Adipose tissue (tissue), 3 donors: ENCODE measurements around the gene FAM53C. TPM values are rescaled to one million over a fixed set of nuclear protein-coding genes. Genes with fewer than 3 reads are reported as not detected.

Experiments used
- H3K27ac ChIP-seq: one replicate; pipeline ENCODE4 v1.5.1; 2013; ENCODE audit warnings: low read depth, low read length
- WGBS, 3 donors: extraction: QIAGEN DNeasy Blood & Tissue Kit; methylation state at CpG; one replicate each; pipeline ENCODE4 v1.1.7; 2013; 5-methylcytosine and 5-hydroxymethylcytosine counted together
- polyA plus RNA-seq, 3 donors: library from polyadenylated mRNA; stranded (reverse); fragments of 200-250 nt; gene quantifications; one replicate each; pipeline ENCODE4 v1.2.3, GENCODE V29; 2013
- donor health status: healthy with polysubstance abuse.
- donor health status: Bipolar disorder and iron deficiency.
- donor health status: healthy.

FAM53C gene
- polyA plus RNA-seq, 3 donors, result 12.4 to 25.9 (median 15.5) TPM

GRCh38 chr5:138349852-138350562, 11.9 kb downstream of the FAM53C start:
- H3K27ac ChIP-seq, result no peak overlapping the region
- 76 to 90% (median 88%) methylated on average over 1 of the region's 1 CpG for WGBS, 3 donors

- no peak overlapping the region for H3K27ac ChIP-seq
These were observed 12.5 kb downstream of the FAM53C start for GRCh38 chr5:138350563-138350890.

DNA sequence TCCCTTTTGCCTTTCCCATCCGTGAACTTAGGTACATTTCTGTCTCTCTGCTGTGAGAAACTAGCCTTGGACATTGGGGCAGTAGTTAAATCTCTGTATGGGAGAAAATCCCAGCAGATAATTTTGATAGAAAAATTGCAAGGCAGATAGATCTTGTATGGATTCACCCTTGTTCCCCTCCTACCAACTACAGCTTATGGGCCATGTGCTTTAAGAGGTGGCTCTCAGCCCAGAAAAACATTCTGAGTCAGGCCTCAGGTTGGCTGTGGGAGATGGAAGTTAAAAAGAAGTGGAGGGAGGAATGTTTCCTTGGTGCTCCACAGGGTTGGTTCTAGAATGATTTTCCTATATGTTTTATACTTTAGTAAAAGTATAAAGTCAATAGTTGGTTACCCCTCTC, 13.0 kb downstream of the FAM53C start:
- H3K27ac ChIP-seq, result no peak overlapping the region
- WGBS, 3 donors, result 83 to 97% (median 94%) methylated on average over 1 of the region's 1 CpG

DNA sequence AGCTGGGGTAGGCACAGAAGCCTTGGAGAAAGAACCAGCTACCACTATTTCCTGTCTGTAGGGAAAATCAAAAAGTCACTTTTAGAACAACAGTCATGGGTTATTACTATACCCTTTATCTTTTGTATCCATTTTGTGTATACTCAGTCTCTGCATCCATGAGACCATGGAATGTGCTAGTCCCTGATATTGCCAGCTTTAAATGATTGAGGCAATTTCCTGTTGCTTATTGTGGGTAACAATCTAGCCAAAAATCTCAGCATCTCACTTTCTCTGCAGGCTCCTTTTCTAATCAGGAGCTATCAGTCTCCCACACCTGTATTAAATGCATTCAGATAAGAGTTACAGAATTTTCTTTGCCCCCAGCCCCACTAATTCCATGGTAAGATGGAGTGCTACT, 13.5 kb downstream of the FAM53C start:
- H3K27ac ChIP-seq, result no peak overlapping the region

GRCh38 chr5:138352071-138352721, 14.1 kb downstream of the FAM53C start, which contains the start of gene KDM3B:
TSS of gene KDM3B (plus strand) at chr5:138352685. CDS start at chr5:138352796, 111 bp downstream.
- peak within 1 kb of the TSS; percentile 71 for H3K27ac ChIP-seq
- WGBS, 3 donors, result 6 to 8% (median 8%) methylated on average over 22 to 29 of the region's 30 CpGs

DNA sequence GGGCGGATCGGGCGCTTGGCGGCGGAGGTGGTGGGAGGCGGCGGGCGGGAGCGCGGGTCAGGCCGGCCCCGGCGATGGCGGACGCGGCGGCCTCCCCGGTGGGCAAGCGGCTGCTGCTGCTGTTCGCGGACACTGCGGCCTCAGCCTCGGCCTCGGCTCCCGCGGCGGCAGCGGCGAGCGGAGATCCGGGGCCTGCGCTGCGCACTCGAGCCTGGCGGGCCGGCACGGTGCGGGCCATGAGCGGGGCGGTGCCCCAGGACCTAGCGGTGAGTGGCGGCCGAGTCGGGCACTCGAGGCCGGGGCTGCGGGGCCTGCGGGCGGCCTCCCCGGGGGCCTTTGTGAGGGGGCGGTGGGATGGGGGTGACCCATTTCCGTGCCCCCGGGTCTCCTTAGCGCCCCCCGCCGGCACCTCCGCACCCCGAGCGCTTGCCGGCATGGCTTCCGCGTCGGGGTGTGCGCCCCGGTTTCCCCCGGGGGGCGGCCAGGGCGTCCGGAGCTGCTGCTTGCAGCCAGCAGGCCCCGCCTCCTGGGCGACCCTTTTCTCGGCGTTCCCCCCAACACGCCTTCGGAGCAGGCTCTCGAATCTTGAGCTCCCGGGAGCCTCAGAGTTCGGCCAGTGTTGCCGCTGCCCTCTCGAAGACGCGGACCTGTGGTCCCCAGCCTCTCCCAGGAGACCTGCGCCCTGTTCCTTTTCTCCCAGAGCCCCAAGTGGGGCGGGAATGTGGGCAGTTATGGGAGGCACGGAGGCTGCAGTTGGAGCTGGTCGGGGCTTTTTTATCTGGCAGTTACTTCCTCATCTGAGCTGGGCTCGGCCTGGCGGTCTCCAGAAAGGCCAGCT, 14.9 kb downstream of the FAM53C start:
- WGBS, 3 donors, result 0 to 1% (median 1%) methylated on average over 53 to 88 of the region's 88 CpGs
- peak overlapping the region; percentile 71 for H3K27ac ChIP-seq

DNA sequence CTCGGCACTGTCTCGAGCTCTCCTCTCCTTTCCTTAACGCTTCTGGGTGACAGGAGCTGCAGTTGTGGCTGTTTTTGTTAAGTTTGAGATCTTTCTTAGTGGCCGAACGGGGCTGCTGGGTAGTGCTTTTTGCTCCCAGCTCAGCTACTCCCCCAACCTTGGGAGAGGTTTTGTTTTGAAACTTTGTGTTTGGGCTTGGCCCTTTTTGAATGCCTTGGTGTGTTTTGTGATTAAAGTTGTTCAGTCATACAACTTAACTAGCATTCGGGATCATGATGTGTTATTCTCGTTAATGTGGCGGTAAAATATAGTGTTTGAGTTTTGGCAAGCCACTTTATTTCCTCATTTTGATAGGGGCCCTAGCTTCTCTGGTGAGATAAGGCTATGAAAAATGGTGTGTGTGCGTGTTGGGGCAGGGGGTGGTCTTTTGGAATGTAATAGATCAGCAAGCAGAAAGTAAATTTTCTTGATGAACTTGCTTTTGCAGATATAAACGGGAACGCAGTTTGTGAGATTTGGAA, 15.6 kb downstream of the FAM53C start:
- 0 to 1% (median 1%) methylated on average over 11 of the region's 11 CpGs for WGBS, 3 donors

GRCh38 chr5:138354387-138354786, 16.3 kb downstream of the FAM53C start:
- WGBS, 3 donors, result 13 to 22% (median 15%) methylated on average over 5 of the region's 5 CpGs
- H3K27ac ChIP-seq, result no peak overlapping the region

More for the DNA sequence above, 15.6 kb downstream of the FAM53C start:
- H3K27ac ChIP-seq, result peak overlapping the region; percentile 71

DNA sequence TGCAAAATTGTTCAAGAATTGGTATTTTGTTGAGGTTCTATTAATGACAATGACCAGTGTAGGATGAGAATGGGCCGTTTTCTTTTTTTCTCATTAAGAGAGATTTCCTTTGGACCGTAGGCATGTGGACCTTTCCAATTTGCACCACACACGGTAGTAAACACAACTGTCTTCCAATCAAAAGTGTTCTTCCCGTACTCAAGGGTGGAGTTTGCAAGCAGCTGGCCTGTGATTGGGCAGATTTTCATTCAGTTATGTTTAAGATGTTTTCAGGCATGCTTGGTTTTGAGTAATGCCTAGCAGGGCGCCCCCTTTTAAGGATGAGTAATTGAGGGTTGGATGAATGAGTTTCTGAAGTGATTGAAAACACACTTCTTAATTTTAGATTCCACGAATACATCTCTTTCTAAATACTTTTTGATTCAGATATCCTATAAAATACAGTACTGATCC, 16.9 kb downstream of the FAM53C start:
- no peak overlapping the region for H3K27ac ChIP-seq
- 24 to 32% (median 26%) methylated on average over 6 of the region's 6 CpGs for WGBS, 3 donors

DNA sequence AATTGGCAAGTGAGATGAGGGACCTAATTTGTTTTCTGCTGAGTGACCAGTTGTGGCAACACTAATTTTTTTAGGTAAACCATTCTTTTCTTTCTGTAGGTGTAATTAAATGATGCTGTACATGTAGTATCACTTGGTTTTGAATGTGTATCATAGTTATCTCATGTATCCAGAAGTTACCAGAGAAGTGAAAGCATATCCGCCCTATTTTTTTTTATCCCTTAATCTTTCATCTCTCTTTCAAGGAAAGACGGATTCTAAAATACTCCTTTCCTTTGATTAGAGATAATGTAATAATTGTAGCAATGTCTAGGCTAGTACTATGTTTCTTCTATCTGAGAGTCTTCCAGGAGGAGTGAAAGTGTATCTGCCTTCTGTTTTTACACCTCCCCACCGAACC, 21.6 kb downstream of the FAM53C start:
- H3K27ac ChIP-seq, result no peak overlapping the region
- 67 to 73% (median 71%) methylated on average over 3 of the region's 3 CpGs for WGBS, 3 donors

DNA sequence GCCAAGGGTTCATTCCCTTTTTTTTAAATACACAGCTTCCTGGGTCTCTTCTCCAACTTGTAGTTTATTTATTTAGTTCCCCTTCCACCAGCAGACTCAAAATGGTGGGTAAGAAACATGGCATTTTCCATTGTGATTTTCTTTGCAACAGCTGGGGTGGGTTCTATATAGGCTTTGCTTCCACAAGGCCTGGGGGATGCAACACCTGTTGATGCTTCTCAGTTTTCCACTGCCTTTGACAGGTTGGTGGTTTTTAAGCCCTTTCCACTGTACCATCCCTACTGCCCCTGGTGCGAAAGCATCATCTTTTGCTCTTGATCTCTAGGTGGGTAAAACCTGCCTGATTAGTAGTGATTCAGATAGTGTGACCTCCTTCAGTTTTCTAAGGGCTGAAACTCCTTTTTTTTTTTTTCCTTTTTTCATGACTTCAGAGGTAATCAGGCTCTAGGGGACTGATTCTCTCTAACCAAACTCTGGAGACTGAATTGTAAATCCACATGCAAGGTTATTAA, 22.9 kb downstream of the FAM53C start:
- 89 to 100% (median 100%) methylated on average over 1 of the region's 1 CpG for WGBS, 3 donors
- no peak overlapping the region for H3K27ac ChIP-seq

- no peak overlapping the region for H3K27ac ChIP-seq
- WGBS, 3 donors, result 100% methylated on average over 1 of the region's 1 CpG
These were observed 26.5 kb downstream of the FAM53C start for GRCh38 chr5:138364576-138364975.

GRCh38 chr5:138366632-138367382, 28.7 kb downstream of the FAM53C start:
- WGBS, 3 donors, result 47 to 81% (median 74%) methylated on average over 4 of the region's 4 CpGs
- no peak overlapping the region for H3K27ac ChIP-seq

GRCh38 chr5:138369261-138369660, 31.2 kb downstream of the FAM53C start:
- H3K27ac ChIP-seq, result peak overlapping the region; percentile 62
- WGBS, 3 donors, result 39 to 77% (median 50%) methylated on average over 5 of the region's 5 CpGs

DNA sequence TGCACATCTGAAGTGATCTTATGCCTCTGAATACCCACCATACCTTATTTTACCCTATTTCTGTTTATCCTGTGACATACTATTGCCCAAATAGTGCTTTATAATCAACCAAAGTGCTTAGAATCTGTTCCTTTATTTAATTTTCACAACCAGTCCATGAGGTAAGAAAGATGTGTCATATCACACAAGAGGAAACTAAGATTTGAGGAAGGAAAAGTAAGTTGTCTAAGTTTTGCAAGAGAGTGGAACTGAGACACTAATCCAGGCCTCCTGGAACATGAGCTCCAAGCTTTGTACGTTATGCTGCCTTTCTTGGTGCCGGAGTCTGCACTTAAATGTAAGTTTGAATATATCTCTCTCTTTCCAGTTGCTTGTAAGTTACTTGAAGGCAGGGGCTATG, 31.6 kb downstream of the FAM53C start:
- H3K27ac ChIP-seq, result peak overlapping the region; percentile 62
- 37 to 82% (median 54%) methylated on average over 2 of the region's 2 CpGs for WGBS, 3 donors

DNA sequence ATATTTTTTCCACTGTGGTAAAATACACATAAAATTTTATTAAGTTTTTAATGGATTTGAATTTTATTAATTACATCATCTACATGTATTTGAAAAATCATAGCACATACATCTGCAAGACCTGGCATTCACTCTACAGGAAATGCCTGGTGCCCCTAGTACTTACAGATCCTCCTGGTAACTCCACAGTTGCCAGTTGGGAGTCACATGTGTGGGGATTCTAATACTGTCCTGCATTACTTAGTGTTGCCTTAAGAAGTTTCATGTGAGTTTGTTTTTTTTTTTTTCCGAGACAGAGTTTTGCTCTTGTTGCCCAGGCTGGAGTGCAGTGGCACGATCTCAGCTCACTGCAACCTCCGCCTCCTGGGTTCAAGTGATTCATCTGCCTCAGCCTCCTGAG, 32.5 kb downstream of the FAM53C start:
- WGBS, 3 donors, result 80 to 90% (median 90%) methylated on average over 3 of the region's 3 CpGs
- H3K27ac ChIP-seq, result no peak overlapping the region

- WGBS, 3 donors, result 88 to 96% (median 92%) methylated on average over 2 of the region's 2 CpGs
- no peak overlapping the region for H3K27ac ChIP-seq
These were observed 33.4 kb downstream of the FAM53C start for GRCh38 chr5:138371454-138371853.

DNA sequence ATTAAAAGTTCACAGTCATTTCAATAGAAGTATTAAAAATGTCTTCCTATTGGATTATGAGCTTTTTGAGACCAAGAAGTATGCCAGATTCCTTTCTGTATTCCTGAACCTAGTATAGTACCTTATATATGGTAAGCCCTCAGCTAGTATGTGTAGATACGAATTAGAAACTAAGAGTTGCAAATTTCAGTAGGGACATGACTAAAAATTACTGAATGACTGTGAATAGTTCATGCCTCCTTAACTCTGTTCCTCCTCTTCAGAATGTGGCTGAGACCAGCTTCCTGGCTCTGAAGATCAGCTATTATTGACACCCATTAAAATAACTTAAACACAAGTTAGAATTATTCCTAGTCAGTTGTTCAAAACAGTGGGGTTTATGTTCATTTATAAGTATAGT, 34.2 kb downstream of the FAM53C start:
- WGBS, 3 donors, result 80 to 83% (median 80%) methylated on average over 1 of the region's 1 CpG
- no peak overlapping the region for H3K27ac ChIP-seq
